ENCODE results near the gene NLRP10.
A peak's percentile ranks its signal among the peaks of the same experiment; 100 is the strongest.
"Not testable (repeated sequence)": the region's sequence is repeated elsewhere in the genome, so short reads cannot be mapped to it uniquely, and the experiment has no call there.

Gene NLRP10

DNA sequence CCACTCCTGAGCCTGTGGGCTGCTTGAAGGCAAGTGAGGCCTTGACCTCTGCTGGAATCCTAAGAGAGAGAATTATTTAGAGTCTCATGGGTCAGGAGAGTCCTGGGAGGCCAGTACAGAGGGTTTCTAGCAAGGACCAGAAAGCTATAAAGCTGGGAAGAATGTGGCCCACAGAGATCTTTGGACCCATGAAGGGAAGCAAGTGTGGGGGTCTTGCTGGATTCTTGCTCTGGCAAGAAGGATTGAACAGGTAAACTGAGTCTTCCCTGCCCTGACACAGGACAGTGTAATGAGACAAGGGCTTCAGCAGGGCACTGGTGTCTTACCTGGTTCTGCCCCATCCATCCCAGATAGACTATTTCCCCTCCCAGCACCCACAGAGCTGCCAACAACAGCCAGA is 40.3 kb upstream of the NLRP10 start:
- H3K4me3 ChIP-seq (ENCODE audit: low read length): no peak overlapping the region
- no peak for DNase-seq (ENCODE audit: low read depth)
- TF ChIP-seq, protein P1, sequence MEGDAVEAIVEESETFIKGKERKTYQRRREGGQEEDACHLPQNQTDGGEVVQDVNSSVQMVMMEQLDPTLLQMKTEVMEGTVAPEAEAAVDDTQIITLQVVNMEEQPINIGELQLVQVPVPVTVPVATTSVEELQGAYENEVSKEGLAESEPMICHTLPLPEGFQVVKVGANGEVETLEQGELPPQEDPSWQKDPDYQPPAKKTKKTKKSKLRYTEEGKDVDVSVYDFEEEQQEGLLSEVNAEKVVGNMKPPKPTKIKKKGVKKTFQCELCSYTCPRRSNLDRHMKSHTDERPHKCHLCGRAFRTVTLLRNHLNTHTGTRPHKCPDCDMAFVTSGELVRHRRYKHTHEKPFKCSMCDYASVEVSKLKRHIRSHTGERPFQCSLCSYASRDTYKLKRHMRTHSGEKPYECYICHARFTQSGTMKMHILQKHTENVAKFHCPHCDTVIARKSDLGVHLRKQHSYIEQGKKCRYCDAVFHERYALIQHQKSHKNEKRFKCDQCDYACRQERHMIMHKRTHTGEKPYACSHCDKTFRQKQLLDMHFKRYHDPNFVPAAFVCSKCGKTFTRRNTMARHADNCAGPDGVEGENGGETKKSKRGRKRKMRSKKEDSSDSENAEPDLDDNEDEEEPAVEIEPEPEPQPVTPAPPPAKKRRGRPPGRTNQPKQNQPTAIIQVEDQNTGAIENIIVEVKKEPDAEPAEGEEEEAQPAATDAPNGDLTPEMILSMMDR (conservative IDR thresholded peaks at IDR 0.05; ENCODE audit: low read length): no peak

DNA sequence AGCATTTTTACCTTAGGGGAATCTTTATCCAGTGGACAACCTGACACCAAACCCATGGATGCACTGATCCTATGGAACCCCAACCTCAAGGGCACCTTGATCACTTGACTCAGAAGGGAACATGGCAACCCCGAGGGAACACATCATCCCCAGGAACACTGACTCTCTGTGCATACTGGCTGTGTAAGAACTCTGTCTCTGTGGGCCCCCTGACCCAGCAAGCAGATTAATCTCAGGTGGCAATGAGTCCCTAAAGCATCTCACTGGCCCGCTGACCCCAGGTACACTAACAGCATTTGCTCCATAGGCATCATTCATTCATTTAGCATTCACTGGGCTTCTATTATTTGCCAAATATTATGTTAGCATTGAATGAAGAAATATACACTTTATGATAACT is 38.8 kb upstream of the NLRP10 start:
- TF ChIP-seq, protein P1 (conservative IDR thresholded peaks at IDR 0.05; ENCODE audit: low read length): no peak
- DNase-seq (ENCODE audit: low read depth): no peak
- no peak overlapping the region for H3K4me3 ChIP-seq (ENCODE audit: low read length)

DNA sequence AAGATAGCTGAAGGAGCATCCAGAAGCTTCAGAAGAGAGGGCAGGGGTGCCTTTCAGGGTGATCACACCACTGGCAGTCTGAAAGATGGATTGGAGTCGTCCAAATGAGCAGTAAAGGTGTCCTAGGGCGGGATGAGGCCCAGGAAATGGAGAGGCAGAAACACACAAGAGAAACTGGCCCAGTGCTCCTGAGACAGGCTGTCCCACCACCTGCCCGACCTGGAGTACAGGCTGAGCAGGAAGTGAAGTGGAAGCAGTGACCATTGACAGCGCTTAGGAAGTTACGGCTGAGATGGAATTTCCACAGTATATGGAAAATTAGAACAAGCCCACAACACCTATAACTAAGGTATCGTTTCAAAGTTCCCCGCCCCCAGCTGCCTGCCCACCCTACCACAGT is 37.9 kb upstream of the NLRP10 start:
- TF ChIP-seq, protein P1 (conservative IDR thresholded peaks at IDR 0.05; ENCODE audit: low read length): no peak
- H3K4me3 ChIP-seq (ENCODE audit: low read length): no peak overlapping the region
- no peak for DNase-seq (ENCODE audit: low read depth)

DNA sequence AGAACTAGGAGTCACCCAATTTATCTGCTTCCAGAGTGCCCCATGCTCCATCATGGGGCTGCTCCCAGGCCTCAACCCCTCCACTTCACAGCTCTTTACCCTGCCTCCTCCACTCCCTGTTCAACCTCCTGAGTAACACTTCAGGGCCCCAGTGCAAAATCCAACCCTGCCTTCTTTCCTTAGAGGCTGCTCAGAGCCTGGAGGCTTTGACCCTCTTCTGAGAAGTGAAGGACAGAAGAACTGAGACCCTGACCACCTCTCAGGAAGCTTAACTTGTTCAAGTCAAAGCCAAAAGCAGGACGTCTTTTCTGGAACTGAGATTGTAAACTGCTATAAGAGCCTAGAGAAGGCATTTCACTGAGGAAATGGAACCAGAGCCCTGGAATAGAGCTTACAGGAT is 37.4 kb upstream of the NLRP10 start:
- TF ChIP-seq, protein P1 (conservative IDR thresholded peaks at IDR 0.05; ENCODE audit: low read length): no peak
- DNase-seq (ENCODE audit: low read depth): no peak
- no peak overlapping the region for H3K4me3 ChIP-seq (ENCODE audit: low read length)

DNA sequence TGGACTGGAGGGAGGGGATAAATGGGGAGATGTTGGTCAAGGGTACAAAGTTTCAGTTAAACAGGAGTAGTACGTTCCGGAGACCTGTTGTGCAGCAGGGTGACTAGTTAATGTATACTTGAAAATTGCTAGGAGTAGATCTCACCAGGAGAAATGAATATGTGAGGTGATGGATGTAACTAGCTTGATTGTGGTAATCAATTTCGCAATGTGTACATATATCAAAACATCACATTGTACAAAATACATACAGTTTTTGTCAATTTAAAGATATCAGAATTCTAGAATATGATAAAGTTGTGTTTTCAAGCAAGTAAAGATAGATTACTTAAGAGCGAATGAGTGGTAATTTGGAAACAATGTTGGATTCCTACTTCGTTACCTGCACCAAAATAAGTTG is 35.1 kb upstream of the NLRP10 start:
- no peak overlapping the region for H3K4me3 ChIP-seq (ENCODE audit: low read length)
- no peak for DNase-seq (ENCODE audit: low read depth)
- TF ChIP-seq, protein P1 (conservative IDR thresholded peaks at IDR 0.05; ENCODE audit: low read length): no peak

DNA sequence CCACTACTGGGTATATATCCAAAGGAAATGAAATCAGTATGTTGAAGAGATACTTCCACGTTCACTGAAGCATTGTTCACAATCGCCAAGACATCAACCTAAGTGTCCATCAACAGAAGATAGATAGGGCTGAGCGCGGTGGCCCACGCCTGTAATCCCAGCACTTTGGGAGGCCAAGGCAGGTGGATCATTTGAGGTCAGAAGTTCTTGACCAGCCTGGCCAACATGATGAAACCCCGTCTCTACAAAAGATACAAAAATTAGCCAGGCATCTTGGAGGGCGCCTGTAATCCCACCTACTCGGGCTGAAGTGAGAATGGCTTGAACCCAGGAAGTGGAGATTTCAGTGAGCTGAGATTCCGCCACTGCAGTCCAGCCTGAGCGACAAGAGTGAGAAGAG is 34.5 kb upstream of the NLRP10 start:
- TF ChIP-seq, protein P1 (conservative IDR thresholded peaks at IDR 0.05; ENCODE audit: low read length): no peak
- no peak for DNase-seq (ENCODE audit: low read depth)
- no peak overlapping the region for H3K4me3 ChIP-seq (ENCODE audit: low read length)

DNA sequence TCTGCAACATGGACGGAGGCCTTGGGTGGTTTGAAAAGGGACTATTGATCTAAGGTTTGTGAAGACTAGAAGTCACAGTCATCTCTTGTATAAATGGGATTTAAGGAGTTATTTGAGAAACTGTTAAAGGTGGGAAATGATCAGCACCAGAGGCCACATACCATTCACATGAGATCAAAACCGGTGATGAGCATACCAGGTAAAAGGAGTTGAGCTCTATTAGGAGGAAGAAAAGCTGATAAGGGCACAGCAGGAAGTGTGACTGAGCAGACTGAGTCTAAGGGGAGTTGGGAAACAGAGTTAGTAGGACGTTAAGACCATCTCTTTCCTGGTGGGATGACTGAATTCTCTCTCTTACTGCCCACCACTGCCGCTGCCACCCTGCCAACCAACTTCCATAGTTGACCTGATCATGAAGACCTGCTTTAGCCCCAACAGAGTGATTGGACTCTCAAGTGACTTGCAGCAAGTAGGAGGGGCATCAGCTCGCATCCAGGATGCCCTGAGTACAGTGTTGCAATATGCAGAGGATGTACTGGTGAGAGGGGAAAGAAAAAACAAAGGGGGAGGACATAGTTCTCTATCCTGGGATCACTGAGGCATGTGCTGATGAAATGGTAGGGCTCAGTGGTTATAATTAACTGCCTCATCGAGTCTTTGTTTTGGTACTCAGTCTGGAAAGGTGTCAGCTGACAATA is 29.5 kb upstream of the NLRP10 start:
- TF ChIP-seq, protein P1 (conservative IDR thresholded peaks at IDR 0.05; ENCODE audit: low read length): no peak
- H3K4me3 ChIP-seq (ENCODE audit: low read length): no peak overlapping the region
- no peak for DNase-seq (ENCODE audit: low read depth)

DNA sequence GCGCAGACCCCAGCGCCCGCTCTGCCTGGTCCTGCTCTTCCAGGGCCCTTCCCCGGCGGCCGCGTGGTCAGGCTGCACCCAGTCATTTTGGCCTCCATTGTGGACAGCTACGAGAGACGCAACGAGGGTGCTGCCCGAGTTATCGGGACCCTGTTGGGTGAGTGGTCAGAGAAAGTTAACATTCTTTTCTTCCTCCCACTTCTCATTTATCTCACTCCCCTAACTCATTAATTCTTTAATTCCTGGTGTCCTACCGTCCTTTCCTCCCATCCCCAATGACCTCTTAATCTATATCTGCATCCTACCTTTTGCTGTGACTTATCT is 22.3 kb upstream of the NLRP10 start:
- not testable (repeated sequence) for DNase-seq (ENCODE audit: low read depth)
- peak overlapping the region; percentile 69 for H3K4me3 ChIP-seq (ENCODE audit: low read length)
